BJ (cell line): Measurements from ENCODE around the gene KRTAP10-1. TPM values are rescaled to one million over a fixed set of nuclear protein-coding genes. Genes with fewer than 3 reads are reported as not detected.

Experiments used
- CTCF ChIA-PET: fragments of 350-600 bp; formaldehyde crosslinking; extraction: SDS; loops from one replicate; lab custom pipeline; 2021; ENCODE audit warnings: antibody characterized with exemption, inconsistent platforms; lab: Yijun Ruan, JAX
- POLR2A ChIA-PET: fragments of 300-600 bp; sonication (Branson Sonifier 250); formaldehyde crosslinking; extraction: SDS; loops from one replicate; lab custom pipeline; 2021; ENCODE audit warnings: antibody characterized with exemption; lab: Charles Lee
- DNase-seq: peaks from one replicate; pipeline ENCODE4 v3.0.0-alpha.2; 2011; ENCODE audit warnings: low read depth
- H3K27me3 ChIP-seq: 2 replicates; pipeline ENCODE4 v1.6.0; 2011; ENCODE audit warnings: low read length; ENCODE audit not compliant: control insufficient read depth, insufficient read depth
- H3K36me3 ChIP-seq: 2 replicates; pipeline ENCODE4 v1.5.1; 2011; ENCODE audit warnings: low read length; ENCODE audit not compliant: control insufficient read depth, insufficient read depth
- H3K4me3 ChIP-seq: 2 replicates; pipeline ENCODE4 v1.5.1; 2011; ENCODE audit warnings: low read depth, mild to moderate bottlenecking, control low read depth, low read length
- CTCF ChIP-seq: IDR thresholded peaks from 2 replicates; pipeline ENCODE4 v1.5.1; 2011; ENCODE audit warnings: low read depth, mild to moderate bottlenecking, control low read depth, inconsistent platforms, low read length, moderate library complexity; ENCODE audit not compliant: insufficient read depth
- polyA plus RNA-seq: library from polyadenylated mRNA; depleted of rRNA; stranded (reverse); fragments of >200 nt; gene quantifications from 2 replicates; pipeline ENCODE4 v1.2.3, GENCODE V29; 2011

The KRTAP10-1 gene
- polyA plus RNA-seq, 1 experiment: not detected

- no peak overlapping the region for H3K4me3 ChIP-seq
- H3K27me3 ChIP-seq: no peaks in the 10 kb centered on the region
- ChIA-PET POLR2A (no interaction called here), CTCF (interaction anchor here (0.6 kb wide), 2 partner anchors 22 to 393 kb away, joined by 3 read pairs; no protein-coding TSS in a partner anchor)
- TF ChIP-seq CTCF: no peak
- DNase-seq: no peak
- H3K36me3 ChIP-seq: no peaks in the 10 kb centered on the region
These were observed 8.1 kb downstream of the KRTAP10-1 start for GRCh38 chr21:44531606-44532564.

- H3K4me3 ChIP-seq: no peak overlapping the region
- H3K36me3 ChIP-seq: no peaks in the 10 kb centered on the region
- no peak for DNase-seq
- CTCF ChIA-PET: interaction anchor here (0.6 kb wide), 1 partner anchor 394 kb away, joined by 3 read pairs; no protein-coding TSS in a partner anchor
- POLR2A ChIA-PET: no interaction called here
- TF ChIP-seq CTCF: no peak
- H3K27me3 ChIP-seq: no peaks in the 10 kb centered on the region
These were observed 8.9 kb downstream of the KRTAP10-1 start for GRCh38 chr21:44530903-44531605.

GRCh38 chr21:44530221-44530902, 9.6 kb downstream of the KRTAP10-1 start:
- H3K36me3 ChIP-seq: no peaks in the 10 kb centered on the region
- no peak for TF ChIP-seq CTCF
- no peaks in the 10 kb centered on the region for H3K27me3 ChIP-seq
- ChIA-PET POLR2A (no interaction called here), CTCF (no interaction called here)
- DNase-seq: no peak
- H3K4me3 ChIP-seq: no peak overlapping the region

- DNase-seq: no peak
- ChIA-PET POLR2A (no interaction called here), CTCF (no interaction called here)
- Histone ChIP-seq H3K27me3 (no peaks in the 10 kb centered on the region), H3K4me3 (no peak overlapping the region), H3K36me3 (no peaks in the 10 kb centered on the region)
- TF ChIP-seq CTCF: no peak
These were observed 10.4 kb downstream of the KRTAP10-1 start for GRCh38 chr21:44529503-44530125.
